Hematopoietic multipotent progenitor cell treated with erythropoietin and hydrocortisone succinate and interleukin-3 and kit ligand, for 8 days (in vitro differentiated cells): ENCODE measurements around the gene EIF6.

Experiments
- DNase-seq: peaks from one replicate; pipeline ENCODE4 v3.0.0-alpha.2; 2015

EIF6 gene

DNA sequence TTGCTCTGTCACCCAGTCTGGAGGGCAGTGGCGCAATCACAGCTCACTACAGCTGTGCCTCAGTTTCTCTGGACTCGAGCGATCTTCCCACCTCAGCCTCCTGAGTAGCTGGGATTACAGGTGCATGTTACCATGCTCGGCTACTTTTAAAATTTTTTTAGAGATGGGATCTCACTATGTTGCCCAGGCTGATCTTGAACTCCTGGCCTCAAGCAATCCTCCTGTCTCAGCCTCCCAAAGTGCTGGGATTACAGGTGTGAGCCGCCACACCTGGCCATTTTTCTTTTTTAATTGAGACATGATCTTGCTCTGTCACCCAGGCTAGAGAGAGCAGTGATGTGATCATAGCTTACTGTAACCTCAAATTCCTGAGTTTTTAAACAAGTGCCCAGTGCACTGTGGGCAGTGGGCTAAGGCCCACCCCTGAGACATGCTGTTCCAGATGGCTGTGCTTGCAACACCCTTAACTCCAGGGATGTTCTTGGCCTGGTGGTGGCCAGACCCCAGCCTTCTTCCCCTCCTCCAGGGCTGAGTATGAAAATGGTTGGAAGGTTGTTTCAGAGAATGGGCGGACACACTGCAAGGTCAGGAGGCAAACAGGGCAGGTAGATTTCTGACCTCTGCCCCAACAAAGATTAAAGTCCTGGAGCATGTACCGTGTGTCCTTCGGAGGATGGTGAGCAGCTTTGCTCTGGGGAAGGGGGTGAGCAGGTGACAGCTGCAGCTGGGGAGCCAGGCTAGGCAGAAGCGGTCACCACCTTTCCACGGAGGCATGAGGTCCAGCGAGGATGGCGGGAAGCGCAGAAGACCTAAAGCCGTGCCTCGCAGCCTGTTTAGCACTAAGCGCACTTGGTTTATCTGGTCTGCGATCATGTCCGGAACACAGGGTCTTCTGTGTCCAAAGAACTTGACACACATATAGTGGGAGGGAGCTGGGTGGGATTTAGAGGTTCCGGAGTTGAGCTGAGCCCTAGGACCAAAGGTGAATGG, 9.0 kb upstream of the EIF6 start:
- no peak for DNase-seq

DNA sequence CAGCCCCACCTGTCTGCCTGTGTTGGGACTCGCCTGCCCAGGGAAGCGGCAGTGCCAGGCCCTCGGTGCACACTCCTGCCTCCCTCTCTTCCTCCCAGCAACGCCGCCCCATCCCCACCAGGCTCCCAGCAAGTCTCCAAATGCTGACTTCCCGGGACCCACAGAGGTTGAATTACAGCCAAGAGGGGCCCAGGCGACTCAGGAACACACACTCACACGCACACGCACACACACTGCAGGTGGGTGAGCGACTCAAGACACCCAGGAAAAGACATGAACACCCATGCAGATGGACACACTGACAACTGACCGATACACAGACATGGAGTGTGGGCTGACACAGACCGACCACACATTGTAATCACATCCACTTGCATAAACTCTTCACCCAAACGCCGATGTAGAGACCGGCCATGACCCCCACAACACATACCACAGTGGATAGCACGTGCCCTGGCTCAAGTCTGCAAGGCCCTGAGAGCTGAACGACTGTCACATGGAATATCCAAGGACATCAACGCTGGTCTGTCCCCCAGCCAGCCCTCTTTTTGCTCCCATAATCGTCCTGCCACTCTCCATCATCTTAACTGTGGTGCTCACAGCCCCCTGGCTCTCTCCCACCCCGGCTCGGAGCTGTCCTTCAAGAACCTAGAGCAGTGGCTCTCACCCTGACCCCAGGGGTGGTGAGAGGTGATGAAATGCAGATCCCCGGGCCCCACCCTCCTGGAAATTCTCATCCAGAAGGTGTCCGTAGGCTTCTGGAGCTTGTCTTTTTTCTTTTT, 8.1 kb upstream of the EIF6 start:
- no peak for DNase-seq

DNA sequence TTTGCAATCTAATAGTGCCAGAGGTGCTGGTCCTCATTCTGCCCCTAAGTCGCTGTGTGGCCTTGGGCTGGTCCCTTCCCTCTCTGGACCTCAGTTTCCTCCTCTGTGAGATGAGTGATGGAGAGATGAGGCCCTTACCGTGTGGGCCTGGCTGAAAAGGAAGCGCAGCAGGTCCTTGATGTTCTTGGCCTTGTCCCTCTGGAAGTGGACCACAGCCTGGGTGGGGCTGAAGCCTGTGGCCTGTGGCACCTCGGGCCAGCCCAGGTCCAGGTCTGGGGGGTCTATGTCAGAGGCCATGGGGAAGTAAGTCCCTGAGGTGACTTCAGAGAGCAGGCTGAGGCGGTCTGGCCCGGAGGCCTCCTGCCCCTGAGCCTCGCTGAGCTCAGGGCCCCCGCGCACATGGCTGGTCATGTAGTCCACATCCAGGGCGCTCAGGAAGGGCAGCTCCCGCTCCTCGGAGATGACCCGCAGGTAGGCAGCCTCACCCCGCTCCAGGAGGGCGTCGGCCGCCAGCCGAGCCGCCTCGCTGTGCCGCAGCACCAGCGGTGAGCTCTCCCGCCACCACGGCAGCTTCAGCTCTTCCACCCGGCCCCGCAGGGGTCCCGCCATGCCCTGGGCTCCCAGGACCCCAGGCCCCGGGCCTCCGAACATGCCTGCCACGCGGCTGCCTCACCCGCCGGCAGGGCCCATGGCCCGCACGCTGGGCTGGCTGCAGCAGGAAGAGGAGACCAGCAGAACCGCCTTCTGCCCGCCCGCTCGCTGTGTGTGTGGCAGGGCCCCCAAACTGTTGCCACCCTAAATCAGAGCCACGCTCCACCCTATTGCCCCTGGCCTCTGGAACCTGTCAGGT, 7.3 kb upstream of the EIF6 start, which contains the start of gene FAM83C:
Gene FAM83C (minus strand): TSS at position 772 of the 850 bp plus-strand sequence. CDS start 121 bp downstream, at position 651.
- DNase-seq: no peak

DNA sequence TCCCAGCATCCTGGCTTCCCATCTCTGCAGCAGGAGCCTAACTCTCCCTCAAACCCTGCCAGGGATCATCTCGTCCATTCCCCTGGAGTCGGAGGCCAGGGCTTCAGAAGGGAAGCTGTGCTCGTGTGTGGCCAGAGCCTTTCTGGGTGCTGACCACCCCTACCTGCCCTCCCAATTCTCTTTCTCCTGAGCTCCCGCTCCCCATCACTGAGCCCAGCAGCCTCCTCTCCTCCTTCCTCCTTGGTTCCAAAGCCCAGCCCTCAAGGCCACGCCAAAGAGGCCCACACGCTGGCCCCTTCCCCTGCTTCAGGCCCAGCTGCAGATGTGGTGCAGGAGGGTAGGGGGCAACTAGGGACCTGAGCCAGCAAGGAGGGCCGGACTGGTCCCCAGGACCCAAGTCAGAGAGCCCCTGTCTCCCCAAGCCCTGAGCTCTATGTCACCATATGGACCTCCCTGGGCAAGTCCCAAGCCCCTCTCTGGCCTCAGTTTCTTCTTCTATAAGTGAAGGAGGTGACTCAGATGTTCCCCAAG, 6.4 kb upstream of the EIF6 start:
- DNase-seq: no peak

DNA sequence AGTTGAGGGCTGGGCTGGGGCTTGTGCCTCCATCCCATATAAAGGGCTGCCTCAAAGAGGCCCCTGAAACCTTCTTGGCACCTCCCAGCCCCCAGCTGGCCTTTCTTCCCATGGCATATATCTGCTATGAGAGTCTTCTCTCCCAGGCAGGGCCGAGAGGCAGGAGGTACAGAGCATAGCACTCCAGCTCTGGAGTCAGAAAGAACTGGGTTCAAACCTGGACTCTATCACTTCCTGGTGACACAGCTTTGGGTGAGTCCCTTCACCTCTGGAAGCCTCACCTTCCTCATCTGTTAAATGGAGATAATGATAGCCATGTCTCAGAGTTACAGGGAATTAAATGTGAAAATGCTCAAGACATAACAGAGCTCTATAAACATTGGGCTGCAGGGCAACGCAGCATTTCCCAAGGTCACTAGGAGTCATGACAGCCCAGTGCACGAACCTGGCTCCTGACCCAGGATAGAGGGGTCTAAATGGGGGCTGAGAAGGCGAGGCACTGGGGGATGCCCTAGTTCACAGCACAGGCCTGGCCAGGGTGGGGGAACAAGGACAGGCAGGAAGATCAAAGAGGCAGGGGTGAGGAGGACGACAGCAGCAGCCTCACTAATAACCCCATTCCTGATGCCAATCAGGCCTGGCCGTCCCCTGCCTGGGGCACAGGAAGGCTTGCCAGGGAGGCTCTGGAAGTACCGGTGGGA, 5.8 kb upstream of the EIF6 start:
- DNase-seq: no peak

DNA sequence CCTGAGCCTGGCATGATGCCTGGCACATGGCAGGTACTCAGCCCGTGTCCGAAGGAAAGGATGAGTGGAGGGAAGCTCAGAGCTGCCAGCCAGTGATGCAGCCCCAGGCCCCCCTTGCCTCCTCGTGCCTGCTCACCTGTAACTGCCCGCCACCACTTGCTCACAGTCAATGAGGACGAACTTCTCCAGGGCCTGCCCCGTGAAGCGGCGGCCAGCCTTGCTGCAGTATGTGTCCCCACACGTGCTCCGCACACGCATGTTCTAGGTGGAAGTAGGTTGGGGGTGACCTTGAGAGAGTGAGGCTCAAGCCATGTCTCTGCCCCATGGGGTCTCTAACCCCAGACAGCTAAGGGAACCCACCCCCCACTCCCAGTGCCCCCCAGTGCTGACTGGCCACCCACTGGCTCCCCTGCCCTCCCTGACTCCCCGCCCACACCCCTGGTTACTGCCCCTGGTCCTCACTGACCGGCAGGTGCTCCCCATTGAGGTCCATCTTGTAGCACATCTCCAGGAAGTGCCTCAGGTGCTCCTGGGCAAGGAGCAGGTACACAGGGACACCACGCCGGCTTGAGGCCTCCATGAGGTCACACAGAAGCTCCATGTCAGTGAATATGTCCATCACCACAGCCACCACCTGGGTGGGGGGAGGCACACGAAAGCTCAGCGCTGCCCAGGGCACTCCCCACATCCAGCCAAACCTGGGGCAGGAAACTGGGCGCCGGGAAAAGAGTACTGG, 3.9 kb upstream of the EIF6 start:
- no peak for DNase-seq

DNA sequence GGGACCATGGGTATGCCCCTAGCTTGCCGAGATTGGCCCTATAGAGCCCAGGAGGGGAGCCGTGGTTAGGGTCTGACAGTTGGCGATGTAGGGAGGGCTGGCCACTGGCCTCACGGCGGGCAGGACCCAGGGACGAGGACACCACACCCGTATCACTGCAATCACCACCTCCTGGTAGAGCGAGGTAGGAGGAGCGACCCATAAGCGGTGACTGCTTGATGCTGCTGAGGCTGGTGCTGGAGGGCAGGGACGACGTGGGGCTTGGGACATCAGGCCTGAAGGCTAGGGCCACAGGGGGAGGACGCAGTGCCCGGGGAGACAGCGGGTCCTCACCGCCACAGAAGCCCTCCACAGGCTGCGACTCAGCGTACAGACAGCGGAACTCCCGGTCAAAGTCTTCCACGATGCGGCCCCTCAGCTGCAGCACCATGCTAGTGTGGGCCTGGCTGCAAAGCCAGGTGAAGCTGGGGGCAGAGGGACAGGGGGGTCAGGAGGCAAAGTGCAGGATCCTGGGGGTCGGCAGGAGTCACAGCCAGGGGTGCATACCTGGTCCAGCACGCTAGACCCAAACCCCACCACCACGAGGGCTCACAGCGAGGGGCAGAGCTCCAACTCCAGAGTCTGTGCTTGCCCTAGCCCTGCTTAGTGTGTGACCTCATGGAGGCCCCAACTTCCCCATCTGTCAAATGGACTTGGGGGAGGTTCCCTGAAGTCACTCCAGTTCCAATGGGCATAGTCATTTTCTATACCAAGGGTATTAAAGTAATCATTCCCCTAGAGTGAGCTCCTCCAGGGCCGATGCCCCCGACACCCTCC, 3.1 kb upstream of the EIF6 start:
- no peak for DNase-seq

DNA sequence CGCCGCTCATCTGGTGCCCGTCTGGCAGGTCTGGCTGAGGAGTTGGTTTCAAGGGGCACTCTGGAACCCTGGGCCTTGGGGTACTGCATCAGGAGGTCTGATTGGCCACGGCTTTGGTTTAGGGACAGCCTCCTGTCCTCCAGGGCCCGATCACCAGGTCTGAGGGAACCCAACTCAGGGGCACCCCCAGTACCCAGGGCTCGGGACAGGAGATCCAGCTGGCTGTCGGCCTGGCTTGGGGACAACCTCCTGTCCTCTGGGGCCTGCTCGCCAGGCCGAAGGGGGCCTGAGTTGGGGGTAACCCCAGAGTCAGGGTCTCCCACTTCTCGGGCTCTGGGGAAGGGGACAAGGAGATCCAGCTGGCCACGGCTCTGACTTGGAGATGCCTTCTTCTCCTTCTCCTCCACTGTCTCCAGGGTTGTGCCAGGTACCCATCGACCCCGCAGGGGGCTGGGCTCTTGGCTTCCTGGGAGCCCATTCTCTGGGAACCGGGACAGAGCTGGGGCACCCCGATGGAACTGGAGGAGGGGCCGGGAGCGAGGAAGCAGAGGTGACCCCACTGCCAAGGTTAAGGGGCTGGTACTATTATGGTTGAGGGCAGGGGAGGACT, 2.4 kb upstream of the EIF6 start:
- DNase-seq: no peak

DNA sequence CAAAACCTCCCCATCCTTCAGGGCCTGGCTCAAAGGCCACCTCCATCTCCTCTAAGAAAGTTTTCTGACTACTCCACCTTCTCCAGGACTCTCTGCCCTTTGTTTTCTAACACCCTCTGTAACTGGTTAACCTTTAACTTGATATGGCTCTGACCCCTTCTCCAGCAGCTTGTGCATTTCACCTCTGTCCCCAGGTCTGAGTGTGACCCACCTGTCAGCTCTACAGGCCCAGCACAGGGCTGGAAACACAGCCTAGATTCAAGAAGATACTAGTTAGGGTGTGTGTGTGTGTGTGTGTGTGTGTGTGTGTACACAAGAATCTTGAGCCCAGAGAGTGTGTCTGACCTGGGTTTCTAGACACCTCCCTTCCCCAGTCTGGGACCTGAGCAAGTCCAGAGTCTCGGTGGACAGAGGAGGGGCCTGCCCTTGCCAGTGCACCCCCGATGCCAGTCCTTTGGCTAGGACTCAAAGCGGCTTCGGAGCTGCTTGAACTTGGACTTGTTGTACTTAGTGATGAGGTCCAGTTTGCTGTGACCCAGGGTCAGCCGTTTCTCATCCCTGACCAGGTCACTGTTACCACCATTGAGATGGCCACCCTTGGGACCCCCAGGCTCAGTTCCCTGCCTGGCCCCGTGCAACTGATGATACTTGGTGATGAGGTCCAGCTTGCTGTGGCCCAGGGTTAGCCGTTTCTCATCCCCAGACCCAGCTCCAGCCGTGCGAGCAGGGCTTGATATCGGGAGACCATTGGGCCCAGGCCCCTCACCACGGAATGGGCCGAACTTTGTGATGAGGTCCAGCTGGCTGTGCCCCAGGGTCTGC, 1.7 kb upstream of the EIF6 start:
- no peak for DNase-seq

DNA sequence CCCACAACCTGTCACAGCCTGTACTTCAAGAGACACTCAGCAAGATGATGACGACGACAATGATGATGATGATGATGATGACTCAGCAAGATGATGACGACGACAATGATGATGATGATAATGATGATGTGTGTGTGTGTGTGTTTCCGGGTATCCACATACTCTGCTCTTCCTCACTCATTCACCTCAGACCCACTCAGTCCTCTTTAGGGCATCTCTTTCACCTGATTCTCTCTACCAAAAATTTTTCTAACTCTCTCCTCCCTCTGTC, 1.2 kb upstream of the EIF6 start:
- no peak for DNase-seq

DNA sequence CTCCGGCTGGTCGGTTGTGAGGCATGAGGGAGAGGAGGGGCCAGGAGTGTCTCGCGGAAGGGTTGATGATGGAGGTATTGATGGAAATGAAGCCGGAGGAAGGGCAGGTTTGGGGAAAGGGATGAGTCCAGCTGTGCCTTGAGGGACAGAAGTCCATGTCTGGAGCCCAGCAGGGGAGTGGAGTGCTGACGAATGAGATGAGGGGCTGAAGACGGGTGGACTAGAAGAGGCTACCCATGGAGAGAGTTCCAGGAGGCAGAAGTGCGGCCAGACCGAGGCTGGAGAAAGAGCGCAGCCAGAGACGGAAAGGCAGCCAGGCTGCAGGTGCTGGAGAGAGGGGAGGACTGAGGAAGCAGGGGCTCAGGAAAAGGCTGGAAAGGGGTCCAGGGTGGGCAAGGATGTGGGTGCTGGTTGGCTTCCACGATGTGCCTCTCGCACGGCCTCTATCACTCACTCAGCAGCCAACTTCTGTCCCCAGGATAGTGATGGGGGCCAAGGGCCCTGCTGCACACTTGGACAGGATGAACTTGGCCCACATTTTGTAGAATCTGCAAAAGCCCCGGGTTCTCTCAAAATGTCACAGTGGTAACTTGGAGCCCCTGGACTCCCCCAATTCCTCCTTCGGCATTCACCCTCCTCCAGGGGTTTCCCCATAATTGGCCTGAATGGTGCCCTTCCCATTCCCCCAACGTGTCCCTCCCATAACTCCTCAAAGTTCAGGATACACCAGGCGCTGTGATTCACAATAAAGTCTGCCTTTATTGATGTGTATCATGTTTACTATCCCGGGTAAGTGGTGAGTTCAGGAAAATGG, 627 bp upstream of the EIF6 start:
- no peak for DNase-seq

DNA sequence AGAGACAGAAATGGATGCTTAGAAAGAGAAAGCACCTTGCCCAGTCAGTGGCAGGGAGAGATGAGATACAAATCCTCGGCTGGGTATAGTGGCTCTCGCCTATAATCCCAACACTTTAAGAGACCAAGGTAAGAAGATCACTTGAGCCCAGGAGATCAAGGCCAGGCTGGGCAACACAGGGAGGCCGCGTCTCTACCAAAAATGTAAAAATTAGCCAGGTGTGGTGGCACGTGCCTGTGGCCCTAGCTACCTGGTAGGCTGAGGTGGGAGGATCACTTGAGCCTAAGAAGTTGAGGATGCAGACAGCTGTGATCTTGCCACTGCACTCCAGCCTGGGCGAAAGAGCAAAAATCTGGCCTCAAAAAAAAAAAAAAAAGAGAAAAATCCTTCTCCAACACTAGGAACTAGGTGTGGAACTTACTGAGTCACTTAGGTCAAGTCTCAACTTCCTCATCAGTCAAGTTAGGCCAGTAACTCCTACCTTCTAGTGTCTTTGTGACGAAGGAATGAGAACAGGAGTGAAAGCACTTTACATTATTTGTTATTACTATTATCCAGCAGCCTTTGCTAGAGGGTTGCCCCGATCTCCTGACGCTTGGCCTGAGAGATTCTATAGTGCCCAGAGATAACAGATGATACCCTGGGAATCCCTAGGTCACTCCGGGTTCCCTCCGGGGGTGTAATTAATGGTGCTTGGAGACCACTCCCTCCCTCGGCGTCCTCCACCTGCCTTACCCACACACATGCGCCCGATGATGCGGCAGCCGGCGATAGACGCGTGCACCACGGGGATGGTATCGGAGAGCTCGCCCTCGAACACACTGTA, 918 bp downstream of the EIF6 start:
- DNase-seq: no peak

DNA sequence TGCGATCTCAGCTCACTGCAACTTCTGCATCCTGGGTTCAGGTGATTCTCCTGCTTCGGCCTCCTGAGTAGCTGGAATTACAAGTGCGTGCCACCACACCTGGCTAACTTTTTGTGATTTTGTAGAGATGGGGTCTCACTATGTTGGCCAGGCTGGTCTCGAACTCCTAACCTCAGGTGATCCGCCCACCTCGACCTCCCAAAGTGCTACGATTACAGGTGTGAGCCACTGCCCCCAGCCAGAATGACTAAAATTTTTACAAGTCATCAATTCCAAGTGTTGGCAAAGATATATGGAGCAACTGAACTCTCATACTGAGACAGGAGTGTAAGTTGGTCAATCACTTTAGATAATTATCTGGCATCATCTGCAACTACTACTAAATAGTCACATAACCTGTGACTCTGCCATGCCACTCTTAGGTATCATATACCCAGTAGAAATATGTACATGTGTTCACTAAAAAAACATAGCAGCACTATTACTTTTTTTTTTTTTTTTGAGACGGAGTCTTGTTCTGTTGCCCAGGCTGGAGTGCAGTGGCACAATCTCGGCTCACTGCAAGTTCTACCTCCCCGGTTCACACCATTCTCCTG, 3.0 kb downstream of the EIF6 start:
- DNase-seq: no peak

DNA sequence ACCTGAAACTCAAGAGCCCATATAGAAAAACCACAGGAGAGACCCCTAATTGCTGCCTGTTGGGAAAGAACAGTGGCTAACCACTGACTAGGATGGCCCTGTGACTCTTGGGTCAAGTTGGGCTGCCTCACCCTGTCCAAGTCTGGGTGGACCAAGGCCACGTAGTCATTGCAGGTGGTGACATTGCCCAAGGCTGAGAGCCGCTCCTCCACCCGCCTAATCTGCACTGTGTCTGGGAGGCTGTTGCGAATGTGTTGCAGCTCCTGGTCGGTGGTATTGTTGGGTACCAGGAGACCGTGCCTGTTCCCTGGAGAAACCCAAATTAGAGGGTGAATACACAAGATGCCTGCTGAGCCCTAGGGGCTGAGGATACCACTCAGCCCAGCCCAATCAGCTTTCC, 4.0 kb downstream of the EIF6 start:
- DNase-seq: no peak

DNA sequence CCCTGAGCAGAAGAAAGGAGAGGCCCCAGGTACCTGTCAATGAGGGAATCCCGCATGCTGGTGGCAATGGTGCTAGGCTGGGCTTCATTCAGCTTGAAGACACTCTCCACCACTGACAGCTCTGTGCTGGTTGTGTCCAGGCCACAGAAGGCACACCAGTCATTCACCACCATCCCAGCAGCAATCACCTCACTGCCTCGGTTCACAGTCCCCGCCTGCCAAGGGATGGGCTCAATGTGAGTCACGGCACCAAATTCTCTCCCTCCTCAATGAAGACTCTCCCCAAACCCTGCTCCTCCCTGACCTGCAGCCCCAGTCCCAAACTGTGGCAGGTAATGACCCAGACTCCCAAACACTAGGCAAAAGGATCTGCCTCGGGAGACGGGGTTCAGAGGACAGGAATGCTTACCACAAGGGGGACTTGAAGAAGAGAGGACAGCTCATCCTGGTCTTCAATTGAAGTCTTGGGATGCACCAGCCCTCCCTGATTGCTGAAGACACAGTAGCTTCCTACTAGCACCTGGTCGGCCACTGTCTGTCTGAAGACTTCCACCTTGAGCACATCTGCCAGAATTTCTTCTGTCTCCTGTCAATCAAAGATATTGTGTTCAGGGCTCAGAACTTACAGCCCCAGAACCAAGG, 4.9 kb downstream of the EIF6 start:
- no peak for DNase-seq

DNA sequence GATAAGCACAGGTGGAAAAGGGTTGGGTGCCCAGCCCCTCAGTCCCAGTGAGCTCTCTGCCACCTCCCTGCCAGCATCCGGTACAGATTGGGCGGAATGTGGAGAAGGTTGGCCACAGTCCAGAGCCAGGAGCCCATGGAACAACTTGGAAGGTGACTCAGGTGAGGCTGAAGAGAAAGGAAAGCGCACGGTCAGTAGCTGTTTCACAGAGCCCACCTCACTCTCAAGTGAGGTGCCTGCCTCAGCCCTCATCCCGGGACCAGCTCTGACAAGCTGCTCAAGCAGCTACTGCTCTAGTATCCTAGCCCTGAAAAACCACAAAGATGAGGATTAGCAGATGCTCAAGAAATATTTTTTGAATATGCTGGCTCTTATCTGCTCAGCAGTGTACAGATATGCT, 5.5 kb downstream of the EIF6 start:
- DNase-seq: no peak
